Suppressor macrophage treated with lipopolysaccharide for 4 hours (primary cell): ENCODE measurements around the gene CLDN20.
A peak's percentile ranks its signal among the peaks of the same experiment; 100 is the strongest.
"Not testable (repeated sequence)": the region's sequence is repeated elsewhere in the genome, so short reads cannot be mapped to it uniquely, and the experiment has no call there.

Experiments used
- DNase-seq: peaks from one replicate; pipeline ENCODE4 v3.0.0-alpha.2; 2020

The CLDN20 gene

GRCh38 chr6:155263373-155264063 lies at the start of gene CLDN20:
Gene CLDN20, plus strand, starts transcription at chr6:155264013. Its CDS starts 11,707 bp downstream, at chr6:155275720.
- no peak for DNase-seq

GRCh38 chr6:155215906-155216305 lies 47.9 kb upstream of the CLDN20 start:
- DNase-seq = no peak

GRCh38 chr6:155216312-155217046 lies 47.3 kb upstream of the CLDN20 start:
- DNase-seq = no peak

- DNase-seq = not testable (repeated sequence)
These were observed 45.1 kb upstream of the CLDN20 start for GRCh38 chr6:155218711-155219110.

GRCh38 chr6:155219299-155219698 lies 44.5 kb upstream of the CLDN20 start:
- DNase-seq = no peak

GRCh38 chr6:155219858-155220301 lies 43.9 kb upstream of the CLDN20 start:
- no peak for DNase-seq

- DNase-seq = peak; percentile 79
These were observed 42.7 kb upstream of the CLDN20 start for GRCh38 chr6:155221086-155221485.

GRCh38 chr6:155222506-155222905 lies 41.3 kb upstream of the CLDN20 start:
- DNase-seq = peak; percentile 36

- DNase-seq = peak; percentile 80
These were observed 40.0 kb upstream of the CLDN20 start for GRCh38 chr6:155223646-155224451.

- DNase-seq = no peak
These were observed 39.2 kb upstream of the CLDN20 start for GRCh38 chr6:155224618-155225017.

GRCh38 chr6:155227046-155227445 lies 36.8 kb upstream of the CLDN20 start:
- DNase-seq = no peak

GRCh38 chr6:155228546-155229166 lies 35.2 kb upstream of the CLDN20 start:
- DNase-seq = no peak

GRCh38 chr6:155230975-155231374 lies 32.8 kb upstream of the CLDN20 start:
- not testable (repeated sequence) for DNase-seq

- no peak for DNase-seq
These were observed 31.0 kb upstream of the CLDN20 start for GRCh38 chr6:155232848-155233247.

GRCh38 chr6:155234167-155234566 lies 29.6 kb upstream of the CLDN20 start:
- DNase-seq = no peak

GRCh38 chr6:155234687-155235086 lies 29.1 kb upstream of the CLDN20 start:
- DNase-seq = no peak

GRCh38 chr6:155235087-155235486 lies 28.7 kb upstream of the CLDN20 start:
- no peak for DNase-seq

GRCh38 chr6:155237613-155238012 lies 26.2 kb upstream of the CLDN20 start:
- no peak for DNase-seq

GRCh38 chr6:155240905-155241600 lies 22.8 kb upstream of the CLDN20 start:
- DNase-seq = no peak

- DNase-seq = no peak
These were observed 21.8 kb upstream of the CLDN20 start for GRCh38 chr6:155241966-155242365.

GRCh38 chr6:155244434-155244833 lies 19.4 kb upstream of the CLDN20 start:
- DNase-seq = no peak

- DNase-seq = no peak
These were observed 18.6 kb upstream of the CLDN20 start for GRCh38 chr6:155245193-155245592.
